ENCODE data around the gene TMEM255B.

Gene TMEM255B

DNA sequence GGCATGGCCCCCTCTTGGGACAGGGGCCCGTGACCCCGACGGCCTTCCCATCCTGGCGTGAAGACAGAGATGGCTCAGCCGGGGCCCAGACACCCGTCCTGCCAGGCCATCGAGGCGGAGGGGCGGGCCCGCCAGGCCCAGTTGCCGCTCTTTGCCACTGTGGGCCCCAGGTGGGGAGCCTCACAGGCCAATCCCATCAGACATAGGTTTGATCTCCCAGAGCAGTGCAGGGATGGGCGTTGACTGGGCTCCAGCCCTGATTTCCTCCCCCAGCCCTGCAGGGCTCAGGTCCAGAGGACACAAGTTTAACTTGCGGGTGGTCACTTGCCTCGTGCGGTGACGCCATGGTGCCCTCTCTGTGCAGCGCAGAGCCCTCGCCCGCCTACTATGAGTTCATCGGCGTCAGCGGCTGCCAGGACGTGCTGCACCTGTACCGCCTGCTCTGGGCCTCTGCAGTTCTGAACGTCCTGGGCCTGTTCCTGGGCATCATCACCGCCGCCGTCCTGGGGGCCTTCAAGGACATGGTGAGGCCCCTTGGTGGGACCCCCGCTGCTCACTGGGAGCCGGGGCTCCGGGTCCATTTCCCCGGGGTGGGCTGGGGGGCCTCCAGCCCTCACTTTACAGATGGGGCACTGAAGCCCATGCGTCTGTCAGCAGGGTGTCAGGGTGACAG lies 42.4 kb downstream of the TMEM255B start:
- DNase-seq (ENCODE audit: insufficient read length, low spot score) = no peak
- FAIRE-seq = no peak

DNA sequence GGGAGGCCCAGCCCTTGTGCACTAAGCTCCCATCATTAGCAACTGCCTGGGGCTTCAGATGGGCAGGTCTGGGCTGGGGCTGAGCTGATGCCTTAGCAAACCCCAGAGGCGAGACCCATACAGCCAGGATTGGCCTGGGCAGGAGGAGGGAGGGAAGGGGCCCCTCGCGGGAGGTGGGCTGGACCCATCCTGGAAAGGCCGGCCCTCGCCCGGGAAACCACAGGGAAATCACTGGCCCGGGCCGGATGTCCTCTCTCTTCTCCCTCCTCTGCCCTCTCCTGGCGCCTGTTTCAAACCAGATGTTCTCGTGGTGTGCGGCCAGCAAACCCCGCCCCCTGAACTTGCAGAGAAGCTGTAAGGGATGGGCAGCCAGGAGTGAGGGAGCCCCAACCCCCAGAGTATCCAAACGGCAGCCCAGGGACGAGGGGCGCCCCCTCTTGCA lies 43.1 kb downstream of the TMEM255B start:
- FAIRE-seq = no peak
- DNase-seq (ENCODE audit: insufficient read length, low spot score) = no peak

DNA sequence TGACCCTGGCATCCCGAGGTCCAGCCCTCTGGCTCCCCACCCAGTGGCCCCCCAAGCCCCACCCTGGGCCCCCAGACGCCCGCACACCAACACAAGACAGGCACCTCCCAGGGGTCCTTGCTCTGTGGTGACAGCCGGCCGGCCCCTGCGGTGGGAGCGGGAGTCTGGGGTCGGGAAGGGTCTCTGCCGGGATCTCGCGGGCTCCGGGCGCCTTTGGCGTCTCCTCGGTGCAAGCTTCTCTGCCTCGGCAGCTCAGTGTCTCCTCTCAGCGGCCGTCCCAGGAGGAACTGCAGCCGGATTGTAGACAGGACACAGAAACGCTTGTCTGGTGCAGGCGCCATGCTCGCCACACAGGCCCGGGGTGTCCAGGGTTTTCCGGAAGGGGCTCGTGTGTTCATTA lies 43.7 kb downstream of the TMEM255B start:
- DNase-seq (ENCODE audit: insufficient read length, low spot score) (no peak), FAIRE-seq (no peak)

DNA sequence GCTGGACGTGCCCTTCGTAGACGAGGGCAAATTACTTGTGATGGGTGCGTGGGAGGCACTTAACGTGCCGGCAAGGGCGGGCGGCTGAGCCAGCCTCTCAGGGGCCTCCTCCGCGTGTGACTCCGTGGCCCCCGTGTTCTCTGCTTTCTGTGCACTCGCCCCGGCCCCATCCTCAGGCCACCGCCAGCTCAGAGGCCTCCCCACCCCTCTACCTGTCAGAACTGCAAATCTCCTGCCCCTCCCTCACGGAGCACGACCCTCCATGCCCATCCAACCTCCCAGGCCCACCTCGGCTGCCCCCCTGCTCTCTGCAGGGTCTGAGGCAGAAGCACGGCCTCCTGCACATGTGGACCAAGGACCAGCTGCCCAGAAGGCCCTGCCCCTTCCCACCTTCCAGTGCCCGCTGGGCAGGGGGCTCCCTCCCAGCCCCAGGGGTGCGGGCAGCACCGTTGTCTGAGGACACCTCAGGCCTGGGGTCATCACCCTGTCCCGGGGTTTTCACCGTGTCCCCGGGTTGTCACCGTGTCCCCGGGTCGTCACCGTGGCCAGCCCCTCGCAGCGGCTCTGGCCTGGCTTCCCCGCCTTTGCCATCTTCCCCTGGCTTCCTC lies 44.5 kb downstream of the TMEM255B start:
- no peak for FAIRE-seq
- DNase-seq (ENCODE audit: insufficient read length, low spot score) = no peak

DNA sequence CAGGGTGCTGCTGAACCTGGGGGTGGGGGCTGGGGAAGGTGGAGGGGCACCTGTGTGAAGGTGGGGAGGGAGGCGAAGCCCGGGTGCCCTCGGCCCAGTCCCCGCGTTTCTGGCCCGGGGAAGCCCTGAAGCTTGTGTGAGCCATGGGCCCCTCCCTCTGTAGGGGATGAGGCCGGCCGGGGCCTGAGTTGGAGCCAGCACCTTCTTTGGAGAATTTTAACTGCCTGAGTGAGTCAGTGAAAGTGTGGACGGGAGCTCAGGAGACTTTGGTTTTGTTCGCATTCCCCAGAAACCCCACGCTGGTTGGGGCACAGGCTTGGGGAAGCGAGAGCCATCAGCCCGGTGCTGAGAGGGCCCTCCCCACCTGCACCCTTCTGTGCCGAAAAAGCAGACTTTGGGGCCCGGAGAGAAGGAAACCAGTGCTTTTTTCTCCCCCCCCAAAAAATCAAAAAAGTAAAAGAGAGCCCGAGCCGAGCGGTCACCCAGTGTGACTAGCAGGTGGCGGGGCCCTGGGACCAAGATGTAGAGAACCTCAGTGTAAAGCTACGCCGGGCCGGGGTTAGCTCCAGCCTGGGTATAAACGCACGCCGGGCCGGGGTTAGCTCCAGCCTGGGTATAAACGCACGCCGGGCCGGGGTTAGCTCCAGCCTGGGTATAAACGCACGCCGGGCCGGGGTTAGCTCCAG lies 45.1 kb downstream of the TMEM255B start:
- FAIRE-seq = no peak
- no peak for DNase-seq (ENCODE audit: insufficient read length, low spot score)

DNA sequence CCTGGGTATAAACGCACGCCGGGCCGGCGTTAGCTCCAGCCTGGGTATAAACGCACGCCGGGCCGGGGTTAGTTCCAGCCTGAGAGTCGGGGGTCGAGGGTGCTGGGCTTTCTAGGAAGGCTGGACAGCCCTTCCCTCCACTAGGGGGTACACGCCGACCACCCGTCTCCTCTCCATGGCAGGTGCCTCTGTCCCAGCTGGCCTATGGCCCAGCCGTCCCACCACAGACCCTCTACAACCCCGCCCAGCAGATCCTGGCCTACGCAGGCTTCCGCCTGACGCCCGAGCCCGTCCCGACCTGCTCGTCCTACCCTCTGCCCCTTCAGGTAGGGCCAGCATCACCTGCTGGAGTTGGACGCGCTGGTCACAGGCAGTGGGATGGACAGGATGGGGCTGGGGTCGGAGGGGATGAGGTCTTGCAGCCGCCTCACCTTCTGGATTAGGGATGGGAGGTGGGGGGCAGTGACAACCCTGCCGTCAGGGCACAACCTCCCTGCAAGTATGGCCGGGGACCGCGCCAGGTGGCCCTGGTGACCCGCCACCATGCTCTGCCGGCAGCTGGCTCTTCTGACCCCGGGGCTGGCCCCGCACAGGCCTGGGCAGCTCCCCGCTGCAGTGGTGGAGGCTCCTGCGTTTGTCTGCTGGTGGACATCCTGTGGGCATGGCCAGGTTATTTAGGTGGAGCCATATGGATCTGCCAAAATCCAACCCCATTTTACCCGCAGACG lies 45.8 kb downstream of the TMEM255B start:
- DNase-seq (ENCODE audit: insufficient read length, low spot score) = no peak
- no peak for FAIRE-seq

DNA sequence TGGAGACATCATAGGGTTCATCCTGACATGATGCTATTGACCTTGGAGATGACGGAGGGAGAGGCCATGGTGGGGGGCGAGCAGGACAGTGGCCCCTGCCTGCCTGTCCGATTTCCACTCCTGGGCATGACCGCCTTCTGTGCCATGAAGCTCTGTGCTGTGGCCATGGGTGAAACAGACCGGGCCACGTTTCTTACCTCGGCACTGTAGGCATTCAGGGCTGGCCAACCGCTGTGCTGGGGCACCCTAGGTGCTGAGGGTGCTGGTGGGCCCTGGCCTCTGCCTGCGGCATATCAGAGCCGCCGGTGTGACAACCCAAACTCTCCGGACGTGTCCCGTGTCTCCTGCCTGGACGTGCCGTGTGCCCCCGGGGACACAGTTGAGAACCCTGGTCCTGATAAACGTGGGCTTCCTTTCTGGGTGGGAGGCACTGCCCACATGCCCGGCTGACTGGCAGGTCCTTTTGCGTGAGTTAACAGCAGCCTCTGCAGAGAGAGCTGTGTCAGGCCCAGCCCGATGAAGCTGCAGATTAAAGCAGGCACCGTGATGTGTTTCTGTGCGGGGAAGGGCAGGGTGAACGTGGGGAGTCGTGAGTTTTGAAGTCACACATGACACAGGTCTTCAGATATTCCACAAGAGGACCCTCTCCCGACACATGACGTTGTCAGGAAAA lies 46.5 kb downstream of the TMEM255B start:
- DNase-seq (ENCODE audit: insufficient read length, low spot score) (no peak), FAIRE-seq (no peak)

DNA sequence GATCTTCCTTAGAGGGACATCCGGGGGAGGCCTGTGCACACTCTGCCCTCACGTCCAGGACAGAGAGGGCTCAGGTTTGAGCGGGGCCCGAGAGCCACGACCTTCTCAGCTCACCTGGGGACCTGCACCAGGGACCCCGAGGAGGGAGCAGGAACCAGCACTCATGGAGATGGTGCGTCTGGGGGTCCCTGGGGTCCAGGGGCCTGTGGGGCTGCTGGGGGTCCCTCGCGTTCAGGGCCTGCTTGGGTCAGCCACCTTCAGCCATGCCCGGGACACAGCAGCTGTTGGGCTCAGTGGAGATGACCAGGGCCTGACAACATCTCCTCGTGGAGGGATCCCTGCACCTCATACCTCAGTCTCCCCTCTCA lies 47.1 kb downstream of the TMEM255B start:
- FAIRE-seq = no peak

DNA sequence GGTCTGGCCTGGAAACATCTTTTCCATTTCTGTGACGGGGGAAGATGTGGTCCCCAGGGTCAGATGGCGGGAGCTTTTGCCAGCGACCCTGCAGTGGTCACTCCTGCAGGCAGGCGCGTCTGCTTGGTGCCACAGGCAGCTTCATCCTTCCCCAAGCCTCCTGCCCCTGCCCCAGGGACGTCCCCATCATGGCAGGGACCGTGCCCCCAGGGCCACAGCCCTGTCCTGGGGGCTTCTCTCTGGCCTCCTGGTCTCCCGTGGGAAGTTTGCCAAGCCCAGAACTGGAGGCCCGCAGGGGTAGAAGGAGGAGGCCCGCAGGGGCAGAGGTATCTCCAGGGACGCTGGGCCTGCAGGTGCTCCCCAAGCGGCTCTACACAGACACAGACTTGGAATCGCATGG lies 47.5 kb downstream of the TMEM255B start:
- FAIRE-seq (no peak), DNase-seq (ENCODE audit: insufficient read length, low spot score) (no peak)

More for the DNA sequence above, 47.1 kb downstream of the TMEM255B start:
- DNase-seq (ENCODE audit: insufficient read length, low spot score) = no peak

DNA sequence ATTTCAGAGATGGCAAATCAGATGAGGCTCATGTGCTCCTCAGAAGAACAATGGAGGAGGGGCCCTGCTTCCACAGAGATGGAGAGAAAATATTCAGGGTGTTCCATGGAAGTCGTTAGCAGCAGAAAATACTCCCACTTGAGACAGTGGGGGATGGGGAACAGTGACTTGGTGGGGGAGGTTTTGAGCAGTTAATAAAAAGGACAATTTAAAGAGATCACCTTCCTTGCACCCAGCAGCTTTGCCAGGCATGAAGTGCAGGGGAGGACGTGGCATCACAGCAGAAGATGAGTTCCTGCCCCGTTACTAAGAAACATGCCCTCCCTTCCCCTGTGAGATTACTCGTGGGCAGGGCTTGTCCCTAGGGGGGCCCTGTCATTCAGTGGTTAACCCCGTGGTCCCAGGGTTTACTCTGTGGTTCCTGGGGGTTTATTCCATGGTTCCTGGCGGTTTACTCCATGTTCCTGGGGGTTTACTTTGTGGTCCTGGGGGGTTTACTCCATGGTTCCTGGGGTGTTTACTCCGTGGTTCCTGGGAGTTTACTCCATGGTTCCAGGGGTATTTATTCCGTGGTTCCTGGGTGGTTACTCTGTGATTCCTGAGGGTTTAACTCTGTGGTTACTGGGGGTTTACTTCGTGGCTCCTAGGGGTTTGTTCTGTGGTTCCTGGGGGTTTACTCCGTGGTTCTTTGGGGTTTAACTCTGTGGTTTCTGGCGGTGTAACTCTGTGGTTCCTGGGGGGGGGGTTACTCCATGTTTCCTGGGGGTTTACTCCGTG lies 49.2 kb downstream of the TMEM255B start:
- FAIRE-seq (no peak), DNase-seq (ENCODE audit: insufficient read length, low spot score) (no peak)

DNA sequence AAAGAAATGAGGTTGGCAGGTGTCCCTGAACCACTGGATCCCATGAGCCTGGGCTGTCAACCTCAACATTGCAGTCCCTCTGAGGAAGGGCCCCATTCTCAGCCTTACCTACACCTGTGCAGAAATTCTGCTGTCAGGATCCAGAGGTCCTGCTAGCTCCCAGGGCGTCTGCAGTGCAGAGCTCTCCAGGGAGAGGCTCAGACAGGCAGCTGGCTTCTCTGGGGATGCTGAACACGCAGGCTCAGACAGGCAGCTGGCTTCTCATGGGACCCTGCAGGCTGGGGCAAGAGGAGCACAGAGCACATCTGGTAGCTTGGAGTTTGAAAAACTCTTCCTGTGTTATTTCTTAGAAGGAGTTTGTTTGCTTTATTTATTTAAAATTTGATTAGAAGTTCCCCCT lies 50.9 kb downstream of the TMEM255B start:
- DNase-seq (ENCODE audit: insufficient read length, low spot score) = no peak
- FAIRE-seq = no peak

DNA sequence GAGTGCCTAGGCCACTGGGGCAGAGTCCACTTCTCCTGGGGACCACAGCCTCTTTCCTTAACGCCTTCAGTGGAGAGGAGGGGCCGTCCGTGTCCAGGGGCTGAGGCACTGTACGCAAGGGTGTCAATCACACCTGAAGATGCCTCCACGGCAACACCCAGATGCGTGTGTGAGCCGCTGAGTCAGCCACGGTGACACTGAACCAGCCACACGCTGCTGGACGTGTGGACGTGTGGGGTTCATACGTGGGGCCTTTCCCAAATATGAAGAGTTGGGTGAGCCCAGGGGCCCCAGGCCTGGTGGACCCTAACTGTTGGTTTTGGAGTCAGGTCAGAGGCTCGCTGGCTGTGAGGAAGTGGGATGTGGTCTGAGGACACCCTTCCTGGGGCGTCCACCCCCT lies 51.6 kb downstream of the TMEM255B start:
- FAIRE-seq = no peak
- DNase-seq (ENCODE audit: insufficient read length, low spot score) = no peak

DNA sequence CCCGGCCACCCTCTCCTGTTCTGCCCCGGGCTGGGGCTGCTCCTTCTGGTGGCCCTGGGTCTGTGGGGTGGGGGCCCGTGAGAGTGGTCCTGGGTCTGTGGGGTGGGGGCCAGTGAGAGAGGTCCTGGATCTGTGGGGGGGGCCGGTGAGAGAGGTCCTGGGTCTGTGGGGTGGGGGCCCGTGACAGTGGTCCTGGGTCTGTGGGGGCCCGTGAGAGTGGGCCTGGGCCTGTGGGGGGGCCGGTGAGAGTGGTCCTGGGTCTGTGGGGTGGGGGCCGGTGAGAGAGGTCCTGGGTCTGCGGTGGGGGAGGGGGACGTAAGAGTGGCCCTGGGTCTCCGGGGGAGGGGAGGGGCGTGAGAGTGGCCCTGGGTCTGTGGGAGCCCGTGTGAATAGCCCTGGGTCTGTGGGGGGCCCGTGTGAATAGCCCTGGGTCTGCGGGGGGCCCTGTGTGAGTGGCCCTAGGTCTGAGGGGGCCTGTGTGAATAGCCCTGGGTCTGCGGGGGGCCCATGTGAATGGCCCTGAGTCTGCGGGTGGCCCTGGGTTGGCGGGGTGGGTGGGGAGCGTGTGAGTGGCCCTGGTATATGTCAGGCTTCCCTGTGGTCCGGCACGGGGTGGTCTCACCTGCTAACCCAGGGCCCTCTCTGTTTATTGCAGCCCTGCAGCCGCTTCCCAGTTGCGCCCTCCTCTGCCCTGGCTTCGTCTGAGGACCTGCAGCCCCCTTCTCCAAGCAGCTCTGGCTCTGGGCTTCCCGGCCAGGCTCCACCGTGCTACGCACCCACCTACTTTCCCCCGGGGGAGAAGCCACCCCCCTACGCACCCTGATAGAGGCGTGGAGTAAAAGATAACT lies 52.3 kb downstream of the TMEM255B start:
- DNase-seq (ENCODE audit: insufficient read length, low spot score) (no peak), FAIRE-seq (no peak)

DNA sequence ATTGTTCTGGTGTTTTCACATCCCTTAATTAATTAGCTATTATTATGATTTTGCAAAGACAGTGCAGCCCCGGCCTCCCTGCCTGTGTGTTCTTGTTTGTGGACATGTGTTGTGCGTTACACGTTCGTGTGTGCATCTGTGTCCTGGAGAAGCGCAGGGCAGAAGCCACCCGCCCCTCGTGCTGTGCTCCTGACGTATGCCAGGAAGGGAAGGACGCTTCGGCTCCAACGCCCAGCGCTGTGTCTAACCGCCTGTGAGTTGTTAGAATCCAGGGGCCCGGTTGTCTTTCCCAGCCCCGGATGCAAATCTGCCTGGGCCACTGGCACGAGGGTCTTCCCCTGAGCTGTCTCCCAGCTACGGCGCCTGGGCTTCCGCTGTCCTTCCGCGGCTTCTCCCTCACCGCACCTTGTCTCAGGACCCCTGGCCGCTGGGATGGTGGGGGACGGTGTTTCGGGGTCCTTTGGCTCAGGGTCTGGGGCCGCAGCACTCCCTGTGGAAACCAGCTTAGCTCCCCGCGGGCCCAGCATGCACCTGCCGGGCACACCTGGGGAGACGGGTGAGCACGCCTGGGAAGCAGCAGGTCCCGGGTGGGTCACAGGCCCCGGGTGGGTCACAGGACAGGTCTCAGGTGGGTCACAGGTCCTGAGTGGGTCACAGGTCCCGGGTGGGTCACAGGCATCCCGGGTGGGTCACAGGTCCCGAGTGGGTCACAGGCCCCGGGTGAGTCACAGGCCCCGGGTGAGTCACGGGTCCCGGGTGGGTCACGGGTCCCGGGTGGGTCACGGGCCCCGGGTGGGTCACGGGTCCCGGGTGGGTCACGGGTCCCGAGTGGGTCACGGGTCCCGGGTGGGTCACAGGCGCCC lies 53.4 kb downstream of the TMEM255B start:
- FAIRE-seq = no peak
- no peak for DNase-seq (ENCODE audit: insufficient read length, low spot score)

DNA sequence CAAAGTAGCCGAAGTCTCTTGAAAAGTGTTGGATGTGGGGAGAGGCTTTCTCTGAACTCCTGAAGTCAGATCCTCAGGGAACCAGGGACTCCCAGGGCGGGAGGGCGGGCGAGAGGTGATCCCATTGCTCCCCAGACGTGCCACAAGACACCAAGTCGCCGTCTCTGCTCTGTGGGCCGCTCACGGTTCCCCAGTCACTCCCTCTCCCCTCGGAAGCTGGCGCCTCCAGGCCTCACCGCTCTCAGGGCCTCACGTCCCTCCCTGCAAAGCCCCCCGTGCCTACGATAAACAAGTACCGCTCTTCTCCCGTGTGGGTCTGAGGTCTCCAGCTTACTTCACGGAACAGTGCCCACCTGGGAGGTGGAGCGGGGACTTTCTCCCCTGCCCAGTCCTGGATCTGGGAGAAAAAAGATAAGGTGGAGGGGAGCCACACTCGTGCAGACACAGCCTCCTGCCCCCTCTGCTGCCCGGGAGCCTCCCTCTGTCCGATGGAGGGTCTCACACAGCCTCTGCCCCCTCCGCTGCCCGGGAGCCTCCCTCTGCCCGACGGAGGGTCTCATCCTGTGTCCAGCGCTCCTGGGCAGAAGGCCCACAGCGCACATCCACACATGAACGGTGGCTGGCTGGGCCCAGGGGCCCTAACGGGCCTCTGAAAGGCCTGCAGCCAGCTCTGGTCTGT lies 54.2 kb downstream of the TMEM255B start:
- DNase-seq (ENCODE audit: insufficient read length, low spot score) (no peak), FAIRE-seq (no peak)

DNA sequence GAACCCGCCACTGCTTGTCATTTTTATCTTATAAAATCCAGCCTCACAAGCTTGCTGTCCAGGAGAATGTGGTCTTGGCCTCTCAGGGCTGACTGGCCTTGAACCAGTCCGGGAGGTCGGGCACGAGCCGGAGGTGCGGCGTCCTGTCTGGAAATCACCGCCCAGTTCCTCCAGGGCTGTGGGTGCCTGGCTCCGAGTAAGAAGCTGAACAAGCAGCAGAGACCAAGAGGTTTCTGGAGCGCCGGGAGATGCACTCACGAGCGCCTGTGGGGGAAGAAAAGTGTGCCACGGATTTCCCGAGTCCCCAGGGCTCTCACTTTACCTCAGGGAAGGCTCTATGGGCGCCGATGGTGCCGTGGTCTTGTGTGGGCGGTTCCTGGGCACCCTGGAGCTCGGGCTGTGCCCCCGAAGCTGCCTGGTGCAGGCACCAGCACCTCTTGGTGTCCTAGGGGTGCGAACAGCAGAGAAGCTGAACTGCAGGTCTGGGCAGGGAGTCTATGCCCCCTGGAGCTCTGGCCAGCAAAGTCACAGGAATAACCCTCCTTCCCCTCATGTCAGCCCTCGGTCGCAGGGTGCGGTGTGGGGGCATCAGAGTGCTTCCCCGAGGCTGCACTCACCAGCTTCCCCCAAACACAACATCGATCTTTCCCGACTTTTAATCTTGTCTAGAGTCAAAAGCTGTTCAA lies 54.9 kb downstream of the TMEM255B start:
- no peak for DNase-seq (ENCODE audit: insufficient read length, low spot score)
- FAIRE-seq = no peak

DNA sequence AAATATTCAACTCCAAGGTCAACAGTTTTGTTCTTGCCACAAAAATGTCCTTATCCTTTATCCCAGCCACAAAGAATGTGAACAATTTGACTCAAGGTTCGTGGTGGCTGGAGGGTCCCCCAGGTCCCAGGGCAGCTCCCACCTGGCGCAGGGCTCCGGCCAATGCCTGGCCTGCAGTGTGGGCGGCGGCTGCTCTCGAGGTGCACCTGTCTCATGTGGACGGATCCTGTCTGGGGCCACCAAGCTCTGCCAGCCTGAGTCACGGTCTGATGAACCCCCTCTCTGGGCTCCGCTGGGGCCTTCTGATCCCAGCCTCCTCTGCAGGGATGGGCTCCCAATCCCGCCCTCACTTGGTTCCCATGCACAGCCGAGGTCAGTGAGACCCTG lies 55.4 kb downstream of the TMEM255B start:
- FAIRE-seq = no peak
- DNase-seq (ENCODE audit: insufficient read length, low spot score) = no peak

Measured in GM19239 (cell line).